HCT116 (cell line): ENCODE data around the gene TSPAN14. TPM values are rescaled to one million over a fixed set of nuclear protein-coding genes. Genes with fewer than 3 reads are reported as not detected.

Experiments
- ATAC-seq: fragments of 200-7000 bp; cut with Tn5 transposase; 2 replicates; pipeline ENCODE4 v1.9.1; 2020; ENCODE audit warnings: mild to moderate bottlenecking, moderate library complexity
- BruUV-seq: library from RNA; stranded (reverse); fragments of 400-500 nt; replicated peaks from 2 replicates; lab custom pipeline; 2021; lab: Mats Ljungman, UMichigan
- CTCF ChIA-PET: fragments of 300-600 bp; sonication (Branson Sonifier 250); formaldehyde crosslinking; loops from one replicate; lab custom pipeline; 2021; ENCODE audit warnings: antibody characterized with exemption; lab: Charles Lee
- POLR2A ChIA-PET: fragments of 300-600, 350-600 bp; sonication (Branson Sonifier 250); formaldehyde crosslinking; loops from one replicate; lab custom pipeline; 2021; ENCODE audit warnings: antibody characterized with exemption; lab: Charles Lee
- RAD21 ChIA-PET, 2 experiments: fragments of 300-600 bp; sonication (Branson Sonifier 250); formaldehyde crosslinking; loops; one replicate each; lab custom pipeline; 2023; ENCODE audit warnings: low total read pairs in 2 of 2; ENCODE audit not compliant: uncharacterized antibody in 2 of 2, unreplicated experiment in 2 of 2, low non-redundant PET in 1 of 2; lab: Charles Lee
- DNase-seq: peaks from one replicate; pipeline ENCODE4 v3.0.0-alpha.2; 2010; ENCODE audit warnings: low read depth, low spot score
- H2AFZ ChIP-seq: fragments of 200-600 bp; shearing (Covaris generic), sonication (generic); 2 replicates; pipeline ENCODE4 v1.6.1; 2017; ENCODE audit warnings: low read depth, mixed run types, mixed read lengths, antibody characterized with exemption, low read length; ENCODE audit not compliant: poor library complexity, severe bottlenecking
- H3K27ac ChIP-seq: 2 replicates; pipeline ENCODE4 v1.5.1; 2012; ENCODE audit warnings: low read depth, low read length
- H3K27me3 ChIP-seq: fragments of 200-600 bp; sonication (generic); 2 replicates; pipeline ENCODE4 v1.6.1; 2016; ENCODE audit warnings: mixed run types, low read length, mixed read lengths; ENCODE audit not compliant: insufficient read depth
- H3K36me3 ChIP-seq, 2 experiments: fragments of 200-500 bp in 1 of 2; fragments of 200-600 bp in 1 of 2; sonication (Bioruptor generic) in 1 of 2; sonication (generic) in 1 of 2; 2 replicates each; pipeline versions ENCODE4 v1.5.1 to v1.6.1; 2014 to 2016; ENCODE audit warnings: low read length in 2 of 2, inconsistent platforms in 1 of 2, mixed read lengths in 1 of 2, mixed run types in 1 of 2; ENCODE audit not compliant: insufficient read depth in 2 of 2, control insufficient read depth in 1 of 2
- H3K4me1 ChIP-seq, 2 experiments: fragments of 200-600 bp in 1 of 2; sonication (generic) in 1 of 2; 2 replicates each; pipeline versions ENCODE4 v1.5.1 to v1.6.1; 2012 to 2017; ENCODE audit warnings: low read length in 2 of 2, inconsistent platforms in 1 of 2, mild to moderate bottlenecking in 1 of 2, mixed read lengths in 1 of 2, mixed run types in 1 of 2, moderate library complexity in 1 of 2; ENCODE audit not compliant: insufficient read depth in 2 of 2, control insufficient read depth in 1 of 2
- H3K4me2 ChIP-seq: fragments of 200-600 bp; sonication (generic); 2 replicates; pipeline ENCODE4 v1.6.1; 2017; ENCODE audit warnings: mixed run types, low read length, mixed read lengths
- H3K4me3 ChIP-seq, 2 experiments: fragments of 200-600 bp in 1 of 2; sonication (generic) in 1 of 2; replicated peaks in 1 of 2; 2 replicates each; pipeline ENCODE4 v1.5.1; 2011 to 2016; ENCODE audit warnings: low read length in 2 of 2, control low read depth in 1 of 2, low read depth in 1 of 2, mild to moderate bottlenecking in 1 of 2, mixed read lengths in 1 of 2, mixed run types in 1 of 2
- H3K79me2 ChIP-seq: fragments of 200-600 bp; sonication (generic); 2 replicates; pipeline ENCODE4 v1.6.1; 2017; ENCODE audit warnings: mild to moderate bottlenecking, mixed run types, low read length, moderate library complexity, mixed read lengths; ENCODE audit not compliant: insufficient read depth
- H3K9ac ChIP-seq: fragments of 200-600 bp; sonication (generic); 2 replicates; pipeline ENCODE4 v1.6.1; 2016; ENCODE audit warnings: low read length, mixed read lengths
- H3K9me2 ChIP-seq: fragments of 200-600 bp; sonication (generic), shearing (Covaris generic); 2 replicates; pipeline ENCODE4 v1.6.1; 2017; ENCODE audit warnings: mixed run types, mild to moderate bottlenecking, moderate library complexity; ENCODE audit not compliant: insufficient read depth
- H3K9me3 ChIP-seq, 2 experiments: fragments of 200-500 bp in 1 of 2; fragments of 200-600 bp in 1 of 2; sonication (Bioruptor generic) in 1 of 2; sonication (generic) in 1 of 2; 2 replicates each; pipeline ENCODE4 v1.6.1; 2014 to 2017; ENCODE audit warnings: low read length in 2 of 2, mixed read lengths in 2 of 2, inconsistent platforms in 1 of 2, low read depth in 1 of 2, mild to moderate bottlenecking in 1 of 2, mixed run types in 1 of 2, moderate library complexity in 1 of 2; ENCODE audit not compliant: control insufficient read depth in 1 of 2, insufficient read depth in 1 of 2
- H4K20me1 ChIP-seq: fragments of 200-600 bp; sonication (generic), shearing (Covaris generic); 2 replicates; pipeline ENCODE4 v1.6.1; 2017; ENCODE audit warnings: mixed run types, mild to moderate bottlenecking, moderate library complexity; ENCODE audit not compliant: insufficient read depth
- SIN3A ChIP-seq: IDR thresholded peaks from 2 replicates; pipeline ENCODE4 v1.6.1; 2012; ENCODE audit warnings: low read depth
- ZBTB33 ChIP-seq: IDR thresholded peaks from 2 replicates; pipeline ENCODE4 v1.6.1; 2011; ENCODE audit warnings: mild to moderate bottlenecking, low read length, moderate library complexity; ENCODE audit not compliant: insufficient replicate concordance; ENCODE audit errors: extremely low read depth
- intact Hi-C: fragments of 100-400 bp; cut with micrococcal nuclease; formaldehyde crosslinking; loops from 2 replicates; pipeline ENCODE4 v1.10.0; 2022
- total RNA-seq: library from RNA; stranded (reverse); gene quantifications from one replicate; pipeline ENCODE4 v1.2.1, GENCODE V29; 2021; ENCODE audit not compliant: unreplicated experiment
- TF ChIP-seq, protein P1 (sequence below), 3 experiments: fragments of 200-600 bp in 1 of 3; sonication (generic) in 1 of 3; IDR thresholded peaks in 2 of 3; conservative IDR thresholded peaks in 1 of 3; 2 replicates each; pipeline ENCODE4 v1.5.1; 2012 to 2017; ENCODE audit warnings: low read depth in 2 of 3, low read length in 2 of 3, antibody characterized with exemption in 1 of 3, borderline replicate concordance in 1 of 3, control low read depth in 1 of 3, mild to moderate bottlenecking in 1 of 3, mixed read lengths in 1 of 3, mixed run types in 1 of 3, moderate library complexity in 1 of 3; ENCODE audit not compliant: insufficient read depth in 1 of 3

Gene TSPAN14
- total RNA-seq, 1 experiment from 2014 or later: 86.8 TPM

DNA sequence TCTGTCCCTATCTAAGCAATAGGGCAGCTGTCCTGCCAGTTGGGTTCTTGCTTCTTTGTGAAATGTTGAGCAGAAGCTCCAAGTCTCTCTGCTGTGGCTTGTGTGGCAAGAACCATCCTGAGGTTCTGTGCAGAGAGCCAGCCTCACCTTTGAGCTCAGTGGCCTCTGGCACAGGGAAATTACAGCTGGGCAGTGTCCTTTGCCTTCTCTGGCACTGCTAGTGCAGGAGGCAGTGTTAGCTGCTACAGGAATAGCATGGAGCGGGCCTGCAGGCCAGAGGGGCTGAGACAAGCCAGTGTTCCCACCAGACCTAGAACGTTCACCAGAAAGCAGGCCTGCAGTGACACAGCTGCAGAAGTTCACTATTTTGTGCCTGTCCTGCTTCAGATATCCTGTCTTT is 44.0 kb upstream of the TSPAN14 start:
- BruUV-seq: no TSS peak
- no peaks in the 10 kb centered on the region for H3K9me2 ChIP-seq
- H3K27ac ChIP-seq: no peak overlapping the region
- H3K9me3 ChIP-seq: no peaks in the 10 kb centered on the region
- no peak overlapping the region for H3K9ac ChIP-seq
- no peaks in the 10 kb centered on the region for H4K20me1 ChIP-seq
- POLR2A ChIA-PET: interaction anchor here (1.2 kb wide), 1 partner anchor 11 kb away, joined by 3 read pairs; no protein-coding TSS in a partner anchor
- ATAC-seq (no peak), DNase-seq (no peak)
- intact Hi-C loops: no loop called here
- CTCF ChIA-PET: no interaction called here
- RAD21 ChIA-PET: no interaction called here
- no peak overlapping the region for H3K4me3 ChIP-seq
- H3K79me2 ChIP-seq: no peaks in the 10 kb centered on the region
- no peaks in the 10 kb centered on the region for H3K36me3 ChIP-seq
- no peak overlapping the region for H2AFZ ChIP-seq
- no peak for TF ChIP-seq ZBTB33
- TF ChIP-seq SIN3A: no peak
- TF ChIP-seq, protein P1, sequence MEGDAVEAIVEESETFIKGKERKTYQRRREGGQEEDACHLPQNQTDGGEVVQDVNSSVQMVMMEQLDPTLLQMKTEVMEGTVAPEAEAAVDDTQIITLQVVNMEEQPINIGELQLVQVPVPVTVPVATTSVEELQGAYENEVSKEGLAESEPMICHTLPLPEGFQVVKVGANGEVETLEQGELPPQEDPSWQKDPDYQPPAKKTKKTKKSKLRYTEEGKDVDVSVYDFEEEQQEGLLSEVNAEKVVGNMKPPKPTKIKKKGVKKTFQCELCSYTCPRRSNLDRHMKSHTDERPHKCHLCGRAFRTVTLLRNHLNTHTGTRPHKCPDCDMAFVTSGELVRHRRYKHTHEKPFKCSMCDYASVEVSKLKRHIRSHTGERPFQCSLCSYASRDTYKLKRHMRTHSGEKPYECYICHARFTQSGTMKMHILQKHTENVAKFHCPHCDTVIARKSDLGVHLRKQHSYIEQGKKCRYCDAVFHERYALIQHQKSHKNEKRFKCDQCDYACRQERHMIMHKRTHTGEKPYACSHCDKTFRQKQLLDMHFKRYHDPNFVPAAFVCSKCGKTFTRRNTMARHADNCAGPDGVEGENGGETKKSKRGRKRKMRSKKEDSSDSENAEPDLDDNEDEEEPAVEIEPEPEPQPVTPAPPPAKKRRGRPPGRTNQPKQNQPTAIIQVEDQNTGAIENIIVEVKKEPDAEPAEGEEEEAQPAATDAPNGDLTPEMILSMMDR (IDR thresholded peaks at IDR 0.05 in 2 of 3, conservative IDR thresholded peaks at IDR 0.05 in 1 of 3; ENCODE audit: borderline replicate concordance in 1 of 3, insufficient read depth in 1 of 3, low read depth in 2 of 3, low read length in 2 of 3): no peak
- H3K27me3 ChIP-seq: no peaks in the 10 kb centered on the region
- peaks cover 3 to 12% of the 10 kb centered on the region in 2 experiments; a peak in 3 of 4 replicates for H3K4me1 ChIP-seq
- no peak overlapping the region for H3K4me2 ChIP-seq
